GM21717 (cell line): ENCODE measurements around the gene IER2.

Source experiments
- ATAC-seq: cut with Tn5 transposase; IDR thresholded peaks from one replicate; pipeline ENCODE4 v1.9.1; 2021; ENCODE audit warnings: mild to moderate bottlenecking, moderate library complexity; ENCODE audit not compliant: unreplicated experiment

IER2 gene

DNA sequence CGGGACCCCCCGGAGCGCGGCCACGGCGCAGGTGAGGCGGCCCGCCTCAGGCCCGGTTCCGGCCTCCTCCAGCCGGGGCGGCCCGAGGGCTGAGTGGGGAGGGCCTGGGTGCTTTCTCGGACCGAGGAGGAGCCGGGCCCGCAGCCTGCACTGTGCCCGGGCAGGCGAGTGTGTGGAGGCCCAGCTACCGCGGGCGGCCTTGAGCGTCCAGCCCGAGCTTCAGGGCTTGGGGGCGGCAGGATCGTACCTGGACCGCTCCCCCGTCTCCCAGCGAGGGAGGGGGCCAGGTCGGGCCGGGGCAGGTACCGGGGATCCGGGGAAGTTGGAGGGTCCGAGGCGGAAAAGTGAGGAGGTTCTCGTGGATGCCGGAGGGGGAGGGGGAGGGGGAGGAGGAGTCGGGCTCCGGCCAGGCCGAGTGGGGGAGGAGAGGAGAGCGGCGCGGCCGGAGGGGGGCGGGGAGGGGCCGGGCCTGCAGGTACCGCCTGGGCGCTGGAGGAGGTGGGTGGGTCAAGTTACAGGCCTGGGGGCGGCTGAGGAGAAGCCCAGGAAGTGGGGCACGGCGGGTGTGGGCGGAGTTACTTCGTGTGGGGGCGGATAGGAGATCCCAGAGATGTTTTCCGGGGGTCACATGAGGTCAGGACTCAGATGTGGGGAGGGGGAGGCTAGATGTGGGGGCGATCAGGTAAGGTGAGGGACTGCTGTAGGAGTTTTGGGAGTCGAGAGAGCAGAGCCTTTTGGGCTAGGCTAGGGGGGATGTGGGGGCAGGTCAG, 31.6 kb upstream of the IER2 start:
- ATAC-seq, result no peak

DNA sequence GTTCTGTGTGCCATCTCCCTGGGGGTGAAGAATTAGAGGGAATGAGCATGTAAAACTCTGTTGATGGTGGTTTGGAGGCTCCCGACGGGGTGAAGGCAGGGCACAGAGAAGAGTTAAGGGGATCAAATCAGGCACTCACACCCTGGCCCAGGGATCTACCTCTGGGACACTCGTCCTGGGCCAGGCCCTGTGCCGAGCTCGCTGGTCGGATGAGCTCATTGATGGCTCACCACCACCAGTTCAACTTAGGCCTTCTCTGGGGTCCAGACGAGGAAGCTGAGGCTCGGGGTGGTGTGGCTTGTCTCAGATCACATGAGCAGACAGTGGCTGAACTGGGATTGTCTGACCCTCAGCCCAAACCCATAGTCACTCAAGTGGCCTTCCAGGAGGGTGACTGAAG, 30.6 kb upstream of the IER2 start:
- no peak for ATAC-seq

DNA sequence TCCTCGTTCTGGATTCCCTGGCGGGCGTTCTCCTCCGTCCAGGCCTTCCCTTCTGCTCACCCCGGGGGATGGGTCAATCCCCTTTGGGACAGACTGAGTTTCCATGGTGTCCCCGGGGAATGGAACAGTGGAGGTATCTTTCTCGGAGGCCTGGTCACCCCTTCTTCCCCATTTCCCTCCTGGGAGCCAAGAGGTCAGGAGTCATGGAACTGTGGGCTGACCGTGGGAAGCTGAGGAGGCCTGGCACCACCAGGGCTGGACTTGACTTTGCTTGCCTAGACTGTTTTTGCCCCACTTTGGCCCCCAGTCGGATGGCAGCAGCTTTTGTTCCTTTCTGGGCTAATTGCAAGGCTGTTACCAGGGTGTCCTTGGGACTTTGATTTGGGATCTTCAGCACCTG, 30.2 kb upstream of the IER2 start:
- ATAC-seq, result no peak

DNA sequence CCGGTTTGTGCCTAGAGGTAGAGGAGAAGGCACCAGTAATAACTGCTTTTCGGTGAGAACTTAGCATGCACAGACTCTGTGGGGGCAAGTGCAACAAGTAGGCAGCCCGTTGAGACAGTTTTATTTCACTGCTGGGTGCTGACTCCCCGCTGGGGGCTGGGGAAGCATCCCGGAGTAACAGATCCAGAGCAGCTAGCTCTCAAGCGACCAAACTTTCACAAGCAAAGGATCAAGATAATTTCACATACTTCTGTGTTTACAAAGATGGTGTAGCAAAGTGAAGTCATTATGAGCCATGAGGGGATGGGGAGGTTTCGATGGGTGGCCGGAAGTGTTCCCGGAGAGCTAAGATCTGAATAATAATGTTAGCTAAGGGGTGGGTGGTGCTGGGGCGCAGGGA, 29.4 kb upstream of the IER2 start:
- no peak for ATAC-seq

DNA sequence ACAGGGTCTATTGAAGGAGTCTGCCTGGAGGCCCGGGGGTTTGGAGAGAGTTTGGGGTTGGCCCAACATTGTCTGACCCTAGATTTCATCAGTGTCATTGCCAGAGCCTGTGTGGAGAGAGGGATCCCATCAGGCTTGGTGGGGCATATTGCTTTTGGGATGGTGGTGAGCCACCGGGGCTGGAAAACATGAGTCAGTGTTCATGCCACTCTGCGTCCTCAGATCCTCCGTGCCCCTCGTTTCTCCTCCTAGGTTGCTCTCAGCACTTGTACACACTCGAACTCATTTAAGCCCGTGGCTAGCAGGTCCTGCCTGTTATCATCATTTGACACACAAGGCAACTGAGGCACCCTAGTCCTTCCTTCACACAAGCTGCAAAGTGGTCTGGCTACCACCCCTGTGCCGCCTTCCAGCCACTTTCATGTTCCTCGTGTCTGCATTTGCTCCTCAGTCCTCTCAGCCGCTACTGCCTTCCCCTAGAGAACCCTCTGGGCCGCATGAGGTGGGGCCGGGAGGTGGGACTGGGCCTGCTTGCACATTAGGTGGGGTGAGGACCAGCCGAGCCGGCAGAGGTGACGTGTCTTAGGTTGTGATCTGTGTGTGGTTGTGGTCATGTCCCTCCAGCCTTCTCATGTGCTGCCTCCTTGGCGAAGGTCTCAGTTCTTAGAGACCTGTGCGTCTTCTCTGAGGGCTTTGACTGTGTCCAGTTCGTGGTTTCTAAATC, 28.5 kb upstream of the IER2 start:
- ATAC-seq, result no peak

DNA sequence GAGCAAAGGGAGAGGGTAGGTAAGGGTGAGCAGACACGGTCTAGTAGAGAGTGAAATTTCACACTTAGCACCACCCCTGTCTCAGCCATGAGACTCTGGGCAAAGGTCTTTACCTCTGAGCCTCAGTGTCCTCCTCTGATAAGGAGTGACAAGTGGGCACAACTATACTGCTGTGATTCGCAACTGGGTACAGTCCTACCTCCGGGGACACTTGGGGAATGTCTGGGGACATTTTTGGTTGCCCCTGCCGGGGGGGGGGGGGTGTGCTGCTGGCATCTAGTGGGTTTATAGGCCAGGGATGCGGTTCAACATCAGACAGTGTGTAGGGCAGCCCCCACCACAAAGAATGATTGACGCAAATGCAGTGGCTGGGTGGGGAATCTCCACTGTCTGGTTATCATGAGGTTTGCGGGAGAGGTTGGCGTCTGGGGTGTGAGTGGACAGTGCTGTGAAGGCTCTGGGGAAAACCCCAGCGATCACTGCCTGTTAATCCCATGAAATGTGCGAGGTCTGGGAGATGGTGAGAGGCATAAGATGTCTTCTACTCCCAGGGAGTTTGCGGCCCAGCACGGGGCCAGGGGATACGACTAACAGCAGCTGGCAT, 27.8 kb upstream of the IER2 start:
- no peak for ATAC-seq

DNA sequence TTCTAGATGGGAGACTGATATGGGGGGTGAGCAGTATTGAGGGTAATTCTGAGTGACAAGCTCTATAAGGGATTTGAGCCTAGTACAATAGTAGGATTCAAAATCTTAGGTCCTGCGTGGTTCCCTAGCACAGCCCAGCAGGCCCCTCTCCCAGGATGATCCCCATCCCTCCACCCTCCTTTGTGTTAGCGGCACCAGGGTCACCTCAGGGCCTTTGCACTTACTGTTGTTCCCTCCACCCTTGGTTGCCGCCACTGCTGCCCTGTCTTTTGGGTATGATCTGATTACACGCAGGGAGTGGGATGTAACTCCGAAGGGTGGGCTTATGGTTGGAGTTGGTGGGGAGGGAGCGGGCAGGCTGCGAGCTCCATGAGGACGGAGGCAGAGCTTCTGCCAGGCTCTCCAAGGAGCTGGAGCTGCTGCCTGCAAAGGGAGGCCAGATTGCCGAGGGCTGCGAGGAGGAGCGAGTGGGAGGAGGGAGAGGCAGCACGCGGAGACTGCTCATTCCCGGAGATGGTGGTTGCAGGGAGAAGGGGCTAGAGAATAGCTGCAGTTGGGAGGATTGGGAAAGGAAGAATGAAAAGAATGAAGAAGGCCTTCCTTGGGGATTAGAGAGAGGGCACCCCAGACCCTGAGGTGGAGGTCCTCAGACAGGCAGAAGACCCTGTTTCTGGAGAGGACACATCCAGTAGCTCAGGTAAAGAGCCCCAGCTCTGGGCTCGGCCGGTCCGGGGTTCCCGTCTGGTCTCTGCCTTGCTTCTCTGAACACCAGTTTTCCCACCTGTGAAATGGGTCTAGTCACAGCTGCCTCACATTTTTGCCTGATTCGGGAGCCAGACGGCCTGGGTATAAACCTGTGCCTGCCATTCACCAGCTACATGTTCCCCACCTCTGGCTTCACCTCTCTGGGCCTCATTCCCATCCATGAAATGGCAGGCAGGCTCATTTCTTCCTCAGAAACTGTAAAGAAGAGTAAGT, 26.9 kb upstream of the IER2 start:
- ATAC-seq, result no peak

DNA sequence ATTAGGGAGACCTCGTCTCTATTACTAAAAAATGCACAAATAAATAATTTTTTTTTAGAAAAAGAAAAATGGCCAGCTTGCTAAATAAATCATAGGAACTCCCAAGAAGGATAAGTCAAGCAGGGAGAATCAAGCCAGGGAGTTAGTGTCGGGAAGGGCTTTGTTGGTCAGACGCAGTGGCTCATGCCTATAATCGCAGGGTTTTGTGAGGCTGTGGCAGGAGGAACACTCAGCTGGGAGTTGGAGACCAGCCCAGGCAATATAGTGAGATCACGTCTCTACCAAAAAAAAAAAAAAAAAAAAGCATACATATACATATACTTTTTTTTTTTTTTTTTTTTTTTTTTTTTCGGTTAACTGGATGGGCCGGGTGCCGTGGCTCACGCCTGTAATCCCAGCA, 23.2 kb upstream of the IER2 start:
- no peak for ATAC-seq

DNA sequence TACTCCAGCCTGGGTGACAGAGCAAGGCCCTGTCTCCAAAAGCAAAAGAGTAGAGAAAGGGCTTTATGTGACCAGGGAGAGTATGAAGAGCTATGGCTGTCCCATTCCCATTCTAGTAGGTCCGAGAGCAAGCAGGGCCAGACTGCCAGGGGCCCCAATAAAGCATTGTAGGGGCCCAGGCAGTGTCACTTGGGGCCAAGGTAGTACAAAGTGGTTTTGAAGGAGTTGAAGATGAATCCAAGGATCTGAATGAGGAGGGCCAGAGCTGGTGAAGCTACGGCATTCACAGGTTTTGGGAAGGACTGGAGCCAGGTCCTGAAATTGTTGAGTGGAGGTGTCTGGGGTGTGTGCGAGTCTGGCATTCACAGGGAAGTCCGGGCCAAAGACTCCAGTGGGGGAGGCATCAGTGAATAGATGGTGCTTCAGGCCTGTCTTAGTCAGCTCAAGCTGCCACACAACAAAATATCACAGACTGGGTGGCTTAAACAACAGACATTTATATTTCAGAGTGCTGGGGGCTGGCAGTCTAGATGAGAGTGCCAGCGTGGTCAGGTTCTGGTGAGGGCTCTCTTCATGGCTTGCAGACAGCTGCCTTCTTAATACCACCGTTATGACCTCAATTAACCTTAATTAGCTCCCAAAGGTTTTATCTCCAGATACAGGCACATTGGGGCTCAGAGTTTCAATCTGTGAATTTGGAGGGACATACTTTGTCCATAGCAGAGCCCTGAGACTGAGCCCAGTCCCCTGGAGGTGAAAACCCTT, 22.2 kb upstream of the IER2 start:
- ATAC-seq, result no peak

DNA sequence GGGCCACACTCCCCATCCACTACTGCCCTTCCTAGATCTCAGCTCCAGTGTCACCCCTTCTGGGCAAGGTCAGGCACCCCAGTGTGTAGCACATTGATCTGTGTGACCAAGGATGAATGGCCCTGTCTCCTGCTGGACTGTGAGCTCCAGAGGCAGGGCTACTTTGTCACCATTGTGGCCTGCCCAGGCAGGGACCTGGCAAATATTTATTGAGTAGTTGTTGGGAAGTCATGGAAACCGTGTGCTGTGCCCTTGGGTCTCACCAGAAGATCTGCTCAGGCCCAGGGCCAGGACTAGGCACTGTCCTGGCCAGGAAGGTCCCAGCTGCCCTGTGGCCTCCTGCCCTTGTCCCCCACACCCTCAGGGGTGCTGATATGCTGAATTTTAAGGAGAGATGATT, 21.6 kb upstream of the IER2 start:
- ATAC-seq, result no peak

DNA sequence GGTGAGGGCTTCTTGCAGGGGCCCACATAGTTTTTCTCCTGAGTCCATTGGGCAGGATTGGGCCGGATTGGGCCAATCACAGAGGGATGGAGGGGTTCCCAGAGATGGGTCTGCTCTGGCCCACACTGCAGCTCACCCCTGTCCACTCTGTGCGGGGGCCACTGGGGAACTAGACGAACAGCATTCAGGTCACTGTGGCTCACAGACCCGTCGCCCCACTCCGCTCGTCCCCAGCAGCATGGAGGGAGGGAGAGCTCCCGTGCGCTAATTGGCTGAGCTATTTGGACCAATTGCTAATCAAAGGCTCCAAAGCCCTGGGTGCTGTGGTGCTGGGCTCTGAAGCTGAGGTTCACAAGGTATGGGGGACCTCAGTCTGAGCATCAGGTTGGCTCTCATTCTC, 20.8 kb upstream of the IER2 start:
- no peak for ATAC-seq

DNA sequence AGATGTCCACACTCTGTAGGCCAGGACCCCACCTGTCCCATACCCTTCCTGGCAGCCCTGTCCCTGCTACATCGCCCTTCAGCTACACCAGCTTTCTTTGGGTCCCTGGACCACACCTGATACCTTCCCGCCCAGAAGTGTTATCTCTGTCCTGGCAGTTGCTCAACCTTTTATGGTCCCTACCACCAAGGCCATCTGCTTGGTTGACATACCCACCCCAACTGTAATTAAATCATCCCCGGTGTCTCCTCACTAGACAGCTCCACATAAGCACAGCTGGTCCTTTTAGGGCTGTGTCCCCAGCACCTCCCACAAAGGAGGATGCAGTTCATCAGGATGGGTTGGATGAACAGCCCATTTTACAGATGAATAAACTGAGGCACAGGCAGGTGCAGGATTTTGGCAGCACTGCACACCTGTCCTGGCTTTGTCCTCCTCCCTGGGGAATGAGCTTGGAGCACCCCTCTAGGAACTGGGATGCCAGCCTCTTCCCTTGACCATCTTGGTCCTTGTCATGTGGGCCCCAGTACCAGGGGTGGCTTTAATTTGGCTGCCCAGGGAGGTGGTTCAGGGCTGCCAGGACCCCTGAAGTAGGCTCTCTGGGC, 19.2 kb upstream of the IER2 start:
- ATAC-seq, result no peak

DNA sequence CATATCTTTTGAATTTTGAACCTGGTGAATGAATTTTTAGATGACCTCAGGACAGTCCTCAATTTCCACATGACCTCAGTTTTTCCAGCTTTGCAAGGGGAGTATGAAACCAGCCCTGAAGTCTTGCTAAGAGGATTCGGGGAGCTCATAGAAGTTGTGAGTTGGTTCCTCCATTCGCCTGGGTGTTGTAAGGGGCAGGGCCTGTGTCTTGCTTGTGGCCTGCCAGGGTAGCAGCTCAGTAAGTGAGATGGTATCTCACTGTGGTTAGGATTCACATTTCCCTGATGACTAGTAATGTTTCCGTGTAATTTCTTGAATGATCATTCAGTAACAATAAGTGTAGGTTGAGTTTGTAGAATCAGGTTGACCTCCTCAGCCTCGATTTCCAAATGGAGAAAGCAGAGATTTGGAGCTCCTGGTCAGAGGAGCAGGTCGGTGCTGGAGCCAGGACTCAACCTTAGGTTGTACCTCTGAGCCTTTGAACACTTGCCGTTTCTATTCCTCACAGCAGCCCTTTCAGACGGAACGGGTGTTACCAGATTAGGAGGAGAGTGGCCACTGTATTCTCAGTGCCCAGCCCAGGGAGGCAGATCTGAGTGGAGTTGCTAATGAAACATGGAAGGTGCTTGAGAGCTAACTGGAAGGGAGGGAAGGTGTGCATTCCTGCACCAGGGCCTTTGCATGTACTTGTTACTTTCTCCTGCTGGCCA, 17.6 kb upstream of the IER2 start:
- ATAC-seq, result no peak

DNA sequence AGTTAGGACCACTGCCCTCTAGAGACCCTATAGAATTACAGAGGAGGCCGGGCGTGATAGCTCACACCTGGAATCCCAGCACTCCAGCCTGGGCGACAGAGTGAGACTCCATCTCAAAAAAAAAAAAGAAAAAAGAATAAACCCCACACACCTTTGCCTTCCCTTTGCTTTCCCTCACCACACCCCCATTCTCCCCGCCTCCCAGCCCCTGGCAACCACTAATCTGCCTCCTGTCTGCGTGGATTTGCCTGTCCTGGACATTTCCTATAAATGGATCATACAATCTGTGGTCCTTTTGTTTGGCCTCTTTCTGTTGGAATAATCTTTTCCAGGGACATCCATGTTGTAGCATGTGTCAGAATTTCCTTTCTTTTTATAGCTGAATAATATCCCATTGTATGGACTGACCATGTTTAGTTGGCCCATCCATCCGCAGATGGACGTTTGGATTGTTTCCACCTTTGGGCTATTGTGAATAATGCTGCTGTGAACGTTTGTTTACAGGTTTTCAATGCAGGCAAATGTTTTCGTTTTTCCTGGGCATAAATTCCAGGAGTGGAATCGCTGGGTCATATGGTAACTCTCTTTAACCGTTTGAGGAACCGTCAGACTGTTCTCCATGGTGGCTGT, 16.9 kb upstream of the IER2 start:
- ATAC-seq, result no peak

DNA sequence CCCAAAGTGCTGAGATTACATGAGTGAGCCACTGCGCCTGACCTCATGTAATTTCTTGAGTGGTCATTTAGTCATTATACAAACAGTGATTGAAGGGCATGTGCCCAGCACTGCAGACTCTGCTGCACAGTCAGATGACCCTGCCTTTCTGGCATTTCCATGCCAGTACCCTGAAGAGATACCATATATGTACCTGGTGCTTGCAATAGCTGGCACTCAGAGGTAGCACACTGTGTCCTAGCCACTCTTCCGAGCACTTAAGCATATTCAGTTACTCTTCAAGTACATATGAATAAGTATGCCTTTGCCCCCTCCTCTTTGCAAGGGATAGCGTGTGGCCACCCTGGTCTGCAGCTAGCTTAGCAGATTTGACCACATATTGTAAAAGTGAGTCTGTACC, 15.6 kb upstream of the IER2 start:
- no peak for ATAC-seq

DNA sequence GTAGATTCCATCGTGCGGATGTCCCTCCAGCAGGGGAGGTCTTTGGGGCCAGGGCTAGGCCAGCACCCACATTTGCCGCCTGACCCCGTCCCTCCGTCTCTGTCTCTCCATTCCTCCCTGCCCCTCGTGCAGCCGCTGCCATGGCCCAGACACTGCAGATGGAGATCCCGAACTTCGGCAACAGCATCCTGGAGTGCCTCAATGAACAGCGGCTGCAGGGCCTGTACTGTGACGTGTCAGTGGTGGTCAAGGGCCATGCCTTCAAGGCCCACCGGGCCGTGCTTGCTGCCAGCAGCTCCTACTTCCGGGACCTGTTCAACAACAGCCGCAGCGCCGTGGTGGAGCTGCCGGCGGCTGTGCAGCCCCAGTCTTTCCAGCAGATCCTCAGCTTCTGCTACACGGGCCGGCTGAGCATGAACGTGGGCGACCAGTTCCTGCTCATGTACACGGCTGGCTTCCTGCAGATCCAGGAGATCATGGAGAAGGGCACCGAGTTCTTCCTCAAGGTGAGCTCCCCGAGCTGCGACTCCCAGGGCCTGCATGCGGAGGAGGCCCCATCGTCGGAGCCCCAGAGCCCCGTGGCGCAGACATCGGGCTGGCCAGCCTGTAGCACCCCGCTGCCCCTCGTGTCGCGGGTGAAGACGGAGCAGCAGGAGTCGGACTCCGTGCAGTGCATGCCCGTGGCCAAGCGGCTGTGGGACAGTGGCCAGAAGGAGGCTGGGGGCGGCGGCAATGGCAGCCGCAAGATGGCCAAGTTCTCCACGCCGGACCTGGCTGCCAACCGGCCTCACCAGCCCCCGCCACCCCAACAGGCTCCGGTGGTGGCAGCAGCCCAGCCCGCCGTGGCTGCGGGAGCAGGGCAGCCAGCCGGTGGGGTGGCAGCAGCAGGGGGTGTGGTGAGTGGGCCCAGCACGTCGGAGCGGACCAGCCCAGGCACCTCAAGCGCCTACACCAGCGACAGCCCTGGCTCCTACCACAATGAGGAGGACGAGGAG, 14.8 kb upstream of the IER2 start:
- ATAC-seq, result no peak

DNA sequence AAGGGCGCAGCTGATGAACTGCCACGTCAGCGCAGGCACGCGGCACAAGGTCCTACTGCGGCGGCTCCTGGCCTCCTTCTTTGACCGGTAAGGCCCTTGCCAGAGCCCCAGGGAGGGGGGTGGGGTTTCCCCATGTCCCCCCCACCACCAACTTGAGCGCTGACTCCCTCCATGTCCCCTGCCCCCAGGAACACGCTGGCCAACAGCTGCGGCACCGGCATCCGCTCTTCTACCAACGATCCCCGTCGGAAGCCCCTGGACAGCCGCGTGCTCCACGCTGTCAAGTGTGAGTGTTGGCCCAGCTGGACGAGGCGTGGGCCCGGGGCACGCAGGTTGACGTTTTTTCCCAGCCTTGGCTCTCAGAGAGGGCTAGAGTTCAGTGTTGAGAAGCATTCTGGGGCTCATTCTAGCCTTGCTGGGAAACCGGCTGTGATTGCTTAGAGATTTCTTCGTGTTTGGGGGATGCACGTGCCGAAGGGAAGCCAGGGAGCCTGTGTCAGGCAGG, 12.9 kb upstream of the IER2 start:
- no peak for ATAC-seq
